ENCODE results near the gene GRIK2. TPM values are rescaled to one million over a fixed set of nuclear protein-coding genes. Genes with fewer than 3 reads are reported as not detected.

GRIK2 gene
- polyA plus RNA-seq, 1 experiment: 12.8 TPM

GRCh38 chr6:101445527-101445926 is 52.0 kb downstream of the GRIK2 start:
- Histone ChIP-seq H3K27me3 (ENCODE audit: control insufficient read depth, insufficient read depth, low read length) (no peaks in the 10 kb centered on the region), H3K9me3 (ENCODE audit: control insufficient read depth, insufficient read depth, low read length) (no peaks in the 10 kb centered on the region), H3K4me3 (ENCODE audit: low read depth, low read length) (no peak overlapping the region), H3K27ac (ENCODE audit: low read depth, low read length) (no peak overlapping the region)
- POLR2A ChIA-PET: no interaction called here
- peak; percentile 45 for DNase-seq (ENCODE audit: low read depth, low spot score)
- CTCF ChIA-PET: no interaction called here
- no peak for TF ChIP-seq CTCF (IDR thresholded peaks at IDR 0.05; ENCODE audit: low read depth, low read length)

GRCh38 chr6:101450901-101451300 is 57.4 kb downstream of the GRIK2 start:
- TF ChIP-seq CTCF (IDR thresholded peaks at IDR 0.05; ENCODE audit: low read depth, low read length): no peak
- no peak for DNase-seq (ENCODE audit: low read depth, low spot score)
- Histone ChIP-seq H3K4me3 (ENCODE audit: low read depth, low read length) (no peak overlapping the region), H3K27ac (ENCODE audit: low read depth, low read length) (no peak overlapping the region), H3K27me3 (ENCODE audit: control insufficient read depth, insufficient read depth, low read length) (no peaks in the 10 kb centered on the region), H3K9me3 (ENCODE audit: control insufficient read depth, insufficient read depth, low read length) (no peaks in the 10 kb centered on the region)
- POLR2A ChIA-PET: no interaction called here
- CTCF ChIA-PET: no interaction called here

DNA sequence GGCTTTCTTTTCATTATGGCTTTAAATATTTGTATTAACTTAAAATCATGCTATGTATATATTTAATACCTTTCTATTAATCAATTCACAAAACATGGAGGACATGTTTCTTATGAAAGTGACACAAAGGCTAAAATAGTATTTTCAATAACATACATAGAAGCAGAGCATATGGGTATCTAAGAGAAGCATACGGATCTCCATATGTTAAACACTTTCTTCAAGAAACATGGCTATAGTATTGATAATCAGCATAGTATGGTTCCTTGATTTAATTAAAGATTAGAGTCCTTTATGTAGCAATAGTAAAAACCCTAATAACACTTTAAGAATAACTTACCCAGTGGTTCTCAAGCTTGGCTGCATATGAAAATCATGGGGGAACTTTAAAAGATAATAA is 58.5 kb downstream of the GRIK2 start:
- no peak overlapping the region for H3K4me3 ChIP-seq (ENCODE audit: low read depth, low read length)
- TF ChIP-seq CTCF (IDR thresholded peaks at IDR 0.05; ENCODE audit: low read depth, low read length): no peak
- H3K27me3 ChIP-seq (ENCODE audit: control insufficient read depth, insufficient read depth, low read length): no peaks in the 10 kb centered on the region
- POLR2A ChIA-PET: no interaction called here
- no peaks in the 10 kb centered on the region for H3K9me3 ChIP-seq (ENCODE audit: control insufficient read depth, insufficient read depth, low read length)
- H3K27ac ChIP-seq (ENCODE audit: low read depth, low read length): no peak overlapping the region
- DNase-seq (ENCODE audit: low read depth, low spot score): no peak
- CTCF ChIA-PET: no interaction called here

DNA sequence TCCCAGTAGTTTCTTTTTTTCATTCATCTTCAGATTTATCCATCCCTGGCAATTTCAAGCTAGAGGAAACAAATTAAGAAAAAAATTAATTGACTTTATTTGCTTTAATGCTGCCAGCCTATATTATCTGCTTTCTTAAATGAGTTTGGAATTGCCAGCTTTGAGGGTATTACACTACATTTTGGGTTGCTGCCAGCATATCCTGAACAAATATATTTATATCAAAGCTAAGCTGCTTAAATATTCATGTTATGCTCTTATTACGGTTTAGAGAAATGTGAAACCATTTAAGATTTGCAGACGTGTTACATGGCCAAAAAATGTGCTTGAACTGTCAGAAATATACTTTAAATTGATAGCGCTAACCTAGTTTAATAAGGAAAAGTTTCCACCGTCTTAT is 59.7 kb downstream of the GRIK2 start:
- no peak for TF ChIP-seq CTCF (IDR thresholded peaks at IDR 0.05; ENCODE audit: low read depth, low read length)
- H3K27ac ChIP-seq (ENCODE audit: low read depth, low read length): no peak overlapping the region
- ChIA-PET POLR2A (no interaction called here), CTCF (no interaction called here)
- no peak for DNase-seq (ENCODE audit: low read depth, low spot score)
- H3K9me3 ChIP-seq (ENCODE audit: control insufficient read depth, insufficient read depth, low read length): no peaks in the 10 kb centered on the region
- H3K27me3 ChIP-seq (ENCODE audit: control insufficient read depth, insufficient read depth, low read length): no peaks in the 10 kb centered on the region
- H3K4me3 ChIP-seq (ENCODE audit: low read depth, low read length): no peak overlapping the region

DNA sequence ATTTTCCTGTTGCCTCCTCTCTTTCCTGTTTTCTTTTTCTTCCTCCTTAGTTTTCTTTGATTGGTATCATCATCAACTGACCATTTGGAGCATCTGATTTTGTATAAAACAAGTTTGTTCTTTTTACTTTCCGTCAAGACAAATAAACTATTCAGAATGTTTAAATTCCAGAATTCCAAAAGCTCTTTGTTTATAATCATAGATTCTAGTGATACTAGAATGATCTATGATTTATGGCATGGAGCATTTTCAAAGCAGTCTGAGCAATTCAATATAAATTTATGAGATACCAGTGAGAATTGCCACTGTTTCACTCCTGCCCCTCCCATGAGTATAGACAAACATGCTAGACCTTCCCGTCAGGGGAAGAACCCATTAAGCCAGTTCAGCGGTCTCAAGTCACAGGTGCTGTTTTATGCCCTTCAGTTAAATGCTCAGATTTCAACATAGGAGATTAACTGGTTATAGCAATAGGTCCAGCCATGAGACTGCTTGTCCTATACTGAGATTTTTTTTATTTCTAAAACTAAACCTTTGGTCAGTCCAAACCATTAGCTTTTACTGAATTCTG is 60.7 kb downstream of the GRIK2 start:
- DNase-seq (ENCODE audit: low read depth, low spot score): no peak
- no peak for TF ChIP-seq CTCF (IDR thresholded peaks at IDR 0.05; ENCODE audit: low read depth, low read length)
- POLR2A ChIA-PET: no interaction called here
- H3K4me3 ChIP-seq (ENCODE audit: low read depth, low read length): no peak overlapping the region
- H3K27me3 ChIP-seq (ENCODE audit: control insufficient read depth, insufficient read depth, low read length): no peaks in the 10 kb centered on the region
- no peaks in the 10 kb centered on the region for H3K9me3 ChIP-seq (ENCODE audit: control insufficient read depth, insufficient read depth, low read length)
- H3K27ac ChIP-seq (ENCODE audit: low read depth, low read length): no peak overlapping the region
- CTCF ChIA-PET: interaction anchor here (1.2 kb wide), 1 partner anchor 64 kb away, joined by 3 read pairs; no protein-coding TSS in a partner anchor
